K562 (cell line): ENCODE measurements around the gene TRIM2. TPM values are rescaled to one million over a fixed set of nuclear protein-coding genes. Genes with fewer than 3 reads are reported as not detected.

Source experiments
- BRD4 ChIP-seq: fragments of 200-600 bp; sonication (generic); IDR thresholded peaks from 2 replicates; pipeline ENCODE4 v1.6.1; 2017; ENCODE audit warnings: inconsistent platforms
- CHD2 ChIP-seq: IDR thresholded peaks from 2 replicates; pipeline ENCODE4 v1.6.1; 2011; ENCODE audit warnings: low read depth, low read length
- JUND ChIP-seq, 2 experiments: IDR thresholded peaks; 2 replicates in 1 of 2; 3 replicates in 1 of 2; pipeline ENCODE4 v1.6.1; 2011; ENCODE audit warnings: borderline replicate concordance in 2 of 2, low read depth in 2 of 2, low read length in 2 of 2, improper control_type of control experiment in 1 of 2, missing biosample characterization in 1 of 2, missing genetic modification characterization in 1 of 2, missing genetic modification reagents in 1 of 2
- NFIC ChIP-seq: fragments of 450-650 bp; IDR thresholded peaks from 2 replicates; pipeline ENCODE4 v1.6.1; 2017; ENCODE audit warnings: mild to moderate bottlenecking, inconsistent platforms
- SAFB2 ChIP-seq: fragments of 200-400 bp; formaldehyde crosslinking; IDR thresholded peaks from 2 replicates; pipeline ENCODE4 v1.6.1; 2018; ENCODE audit warnings: borderline replicate concordance, low read length, low read depth, moderate library complexity; ENCODE audit not compliant: severe bottlenecking
- TCF3 ChIP-seq: sonication (generic); formaldehyde crosslinking; IDR thresholded peaks from 2 replicates; pipeline ENCODE4 v1.4.0; 2020; ENCODE audit warnings: mild to moderate bottlenecking, missing genetic modification reagents
- TCF7L2 ChIP-seq: fragments of 150-350 bp; IDR thresholded peaks from 2 replicates; pipeline ENCODE4 v1.6.1; 2016; ENCODE audit warnings: low read depth, mild to moderate bottlenecking, low read length, moderate library complexity
- polyA plus RNA-seq, 8 experiments: library from polyadenylated mRNA; depleted of rRNA in 4 of 8; stranded (reverse) in 5 of 8; unstranded in 3 of 8; fragments of >200 nt; fragmentation: Nextera tagmentation in 2 of 8; fragmentation: Illumina TruSeq in 1 of 8; extraction: Ambion mirVana in 2 of 8; extraction: Trizol in 1 of 8; gene quantifications; 2 replicates each; pipeline versions ENCODE4 v1.2.1 to v1.2.3, GENCODE V29; 2011 to 2014; ENCODE audit warnings: inconsistent platforms in 1 of 8, missing spikeins in 1 of 8
- total RNA-seq, 7 experiments: library from RNA; depleted of rRNA in 6 of 7; stranded (reverse); fragments of >200 nt in 6 of 7; fragmentation: Illumina TruSeq in 2 of 7; extraction: Trizol in 2 of 7; gene quantifications; 2 replicates each; pipeline versions ENCODE4 v1.2.1 to v1.2.3, GENCODE V29; 2011 to 2021; ENCODE audit warnings: low replicate concordance in 1 of 7
- TF ChIP-seq, protein P1 (sequence below): fragments of 450-650 bp; IDR thresholded peaks from one replicate; pipeline ENCODE4 v1.6.1; 2018; ENCODE audit warnings: mild to moderate bottlenecking, moderate library complexity; ENCODE audit not compliant: partially characterized antibody
- TF ChIP-seq, protein P2 (sequence below): sonication (generic); formaldehyde crosslinking; IDR thresholded peaks from 2 replicates; pipeline ENCODE4 v1.8.0; 2022; ENCODE audit warnings: missing genetic modification reagents, mild to moderate bottlenecking, borderline replicate concordance

The TRIM2 gene
- total and polyA plus RNA-seq, 9 of the 15 experiments (the other 6 are each of a cell fraction or from before 2014, with no cell fraction given), result 0.01 to 0.41 (median 0.13) TPM; not detected in 1

DNA sequence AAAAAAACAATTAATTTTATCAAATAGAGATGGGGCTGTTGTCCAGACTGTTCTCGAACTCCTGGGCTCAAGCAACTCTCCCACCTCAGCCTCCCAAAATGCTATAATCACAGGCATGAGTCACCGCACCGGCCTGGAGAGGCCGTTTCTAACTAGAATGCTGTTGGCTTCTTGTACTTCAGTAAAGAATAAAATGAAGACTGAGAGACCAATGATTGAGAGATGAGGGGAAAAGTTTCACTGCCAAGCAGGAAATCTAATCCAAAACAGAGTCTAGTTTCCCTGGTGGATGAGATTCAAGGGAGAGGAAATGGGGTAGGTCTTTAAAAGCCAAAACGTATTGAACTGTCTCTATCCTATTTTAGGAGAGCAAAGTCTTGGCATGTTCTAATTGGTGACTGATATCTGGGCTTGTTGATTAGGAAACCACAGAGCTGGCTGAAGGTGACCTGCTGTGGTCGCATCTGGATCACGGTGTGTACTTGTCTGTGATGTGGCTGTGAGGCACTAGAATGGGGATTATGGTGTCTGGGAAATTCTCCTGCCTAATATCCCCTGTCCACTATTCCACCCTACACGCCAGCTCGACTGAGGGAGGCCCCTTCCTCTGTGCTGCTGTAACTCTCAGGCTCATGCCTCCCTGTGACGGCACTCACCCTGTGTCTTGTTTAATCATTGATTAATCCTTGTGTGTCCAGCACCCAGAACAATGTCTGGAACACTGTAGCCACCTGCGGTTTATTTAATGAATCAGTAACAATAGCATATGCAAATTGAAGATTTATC, 15.0 kb upstream of the TRIM2 start (continued):
- TF ChIP-seq TCF7L2 (no peak), JUND (IDR thresholded peaks at IDR 0.05; ENCODE audit: borderline replicate concordance, low read depth, low read length) (0 out of 2 replicates have a peak, but pooled peaks have one; percentile 12), JUND (tag; IDR thresholded peaks at IDR 0.05; ENCODE audit: borderline replicate concordance, low read depth, low read length) (no peak), BRD4 (no peak), CHD2 (no peak), TCF3 (CRISPR knock-in tag) (0 out of 2 replicates have a peak, but pooled peaks have one; percentile 10), NFIC (no peak), SAFB2 (no peak)
- TF ChIP-seq, protein P1, sequence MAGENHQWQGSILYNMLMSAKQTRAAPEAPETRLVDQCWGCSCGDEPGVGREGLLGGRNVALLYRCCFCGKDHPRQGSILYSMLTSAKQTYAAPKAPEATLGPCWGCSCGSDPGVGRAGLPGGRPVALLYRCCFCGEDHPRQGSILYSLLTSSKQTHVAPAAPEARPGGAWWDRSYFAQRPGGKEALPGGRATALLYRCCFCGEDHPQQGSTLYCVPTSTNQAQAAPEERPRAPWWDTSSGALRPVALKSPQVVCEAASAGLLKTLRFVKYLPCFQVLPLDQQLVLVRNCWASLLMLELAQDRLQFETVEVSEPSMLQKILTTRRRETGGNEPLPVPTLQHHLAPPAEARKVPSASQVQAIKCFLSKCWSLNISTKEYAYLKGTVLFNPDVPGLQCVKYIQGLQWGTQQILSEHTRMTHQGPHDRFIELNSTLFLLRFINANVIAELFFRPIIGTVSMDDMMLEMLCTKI, result no peak
- TF ChIP-seq, protein P2, sequence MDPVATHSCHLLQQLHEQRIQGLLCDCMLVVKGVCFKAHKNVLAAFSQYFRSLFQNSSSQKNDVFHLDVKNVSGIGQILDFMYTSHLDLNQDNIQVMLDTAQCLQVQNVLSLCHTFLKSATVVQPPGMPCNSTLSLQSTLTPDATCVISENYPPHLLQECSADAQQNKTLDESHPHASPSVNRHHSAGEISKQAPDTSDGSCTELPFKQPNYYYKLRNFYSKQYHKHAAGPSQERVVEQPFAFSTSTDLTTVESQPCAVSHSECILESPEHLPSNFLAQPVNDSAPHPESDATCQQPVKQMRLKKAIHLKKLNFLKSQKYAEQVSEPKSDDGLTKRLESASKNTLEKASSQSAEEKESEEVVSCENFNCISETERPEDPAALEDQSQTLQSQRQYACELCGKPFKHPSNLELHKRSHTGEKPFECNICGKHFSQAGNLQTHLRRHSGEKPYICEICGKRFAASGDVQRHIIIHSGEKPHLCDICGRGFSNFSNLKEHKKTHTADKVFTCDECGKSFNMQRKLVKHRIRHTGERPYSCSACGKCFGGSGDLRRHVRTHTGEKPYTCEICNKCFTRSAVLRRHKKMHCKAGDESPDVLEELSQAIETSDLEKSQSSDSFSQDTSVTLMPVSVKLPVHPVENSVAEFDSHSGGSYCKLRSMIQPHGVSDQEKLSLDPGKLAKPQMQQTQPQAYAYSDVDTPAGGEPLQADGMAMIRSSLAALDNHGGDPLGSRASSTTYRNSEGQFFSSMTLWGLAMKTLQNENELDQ (CRISPR knock-in tag), result no peak
